CD1c-positive myeloid dendritic cell (primary cell): Measurements from ENCODE around the gene MTUS2.

Experiments used
- DNase-seq: peaks from one replicate; pipeline ENCODE4 v3.0.0-alpha.2; 2016; ENCODE audit errors: extremely low spot score

MTUS2 gene

GRCh38 chr13:29022968-29023367, 202.8 kb downstream of the MTUS2 start:
- no peak for DNase-seq

GRCh38 chr13:29024783-29025182, 204.6 kb downstream of the MTUS2 start:
- DNase-seq = no peak

- DNase-seq = no peak
Measured at GRCh38 chr13:29028868-29029267, 208.7 kb downstream of the MTUS2 start.

- DNase-seq = no peak
Measured at GRCh38 chr13:29038700-29039099, 218.6 kb downstream of the MTUS2 start.

GRCh38 chr13:29039212-29039611, 219.1 kb downstream of the MTUS2 start:
- no peak for DNase-seq

- no peak for DNase-seq
Measured at GRCh38 chr13:29046588-29046987, 226.4 kb downstream of the MTUS2 start.

- no peak for DNase-seq
Measured at GRCh38 chr13:29049524-29049923, 229.4 kb downstream of the MTUS2 start.

- DNase-seq = no peak
Measured at GRCh38 chr13:29050719-29051118, 230.6 kb downstream of the MTUS2 start.

- DNase-seq = no peak
Measured at GRCh38 chr13:29059800-29060199, 239.7 kb downstream of the MTUS2 start.

GRCh38 chr13:29065142-29065541, 245.0 kb downstream of the MTUS2 start:
- no peak for DNase-seq

- peak; percentile 46 for DNase-seq
Measured at GRCh38 chr13:29067306-29067945, 247.3 kb downstream of the MTUS2 start.

- DNase-seq = no peak
Measured at GRCh38 chr13:29073755-29074154, 253.6 kb downstream of the MTUS2 start.

GRCh38 chr13:29077051-29077813, 257.1 kb downstream of the MTUS2 start:
- no peak for DNase-seq

GRCh38 chr13:29081036-29081435, 260.9 kb downstream of the MTUS2 start:
- DNase-seq = peak; percentile 65

GRCh38 chr13:29081697-29082440, 261.7 kb downstream of the MTUS2 start:
- DNase-seq = no peak

GRCh38 chr13:29099781-29100406, 279.8 kb downstream of the MTUS2 start:
- no peak for DNase-seq

GRCh38 chr13:29100758-29101157, 280.6 kb downstream of the MTUS2 start:
- DNase-seq = no peak

- no peak for DNase-seq
Measured at GRCh38 chr13:29101409-29101808, 281.3 kb downstream of the MTUS2 start.

- no peak for DNase-seq
Measured at GRCh38 chr13:29101905-29102304, 281.8 kb downstream of the MTUS2 start.

- DNase-seq = no peak
Measured at GRCh38 chr13:29103065-29103800, 283.1 kb downstream of the MTUS2 start.

- DNase-seq = no peak
Measured at GRCh38 chr13:29104461-29104860, 284.3 kb downstream of the MTUS2 start.

- DNase-seq = no peak
Measured at GRCh38 chr13:29105779-29106178, 285.6 kb downstream of the MTUS2 start.
